ENCODE data around the gene TRAPPC10. TPM values are rescaled to one million over a fixed set of nuclear protein-coding genes. Genes with fewer than 3 reads are reported as not detected.

Gene TRAPPC10
- total and polyA plus RNA-seq, 5 donors = 7.6 to 23.3 (median 19.0) TPM

GRCh38 chr21:43989401-43989800 is 22.7 kb upstream of the TRAPPC10 start:
- 86% methylated on average over 7 of the region's 7 CpGs for WGBS
- peak in 1 of 3 donors; percentile 50 for DNase-seq
- Histone ChIP-seq H3K4me3 (ENCODE audit: low read length) (no peak overlapping the region), H3K27me3 (ENCODE audit: control insufficient read depth, insufficient read depth) (no peaks in the 10 kb centered on the region), H3K4me1 (ENCODE audit: control insufficient read depth, insufficient read depth, low read length) (no peaks in the 10 kb centered on the region), H3K27ac (ENCODE audit: low read length) (no peak overlapping the region), H3K9me3 (ENCODE audit: control insufficient read depth, low read length) (no peaks in the 10 kb centered on the region)
- no peak for ATAC-seq
- intact Hi-C loops (cut with DNase I) = loop anchor here in 1 of 4 donors (10.0 kb wide), 1 partner anchor 55 kb away; no protein-coding TSS in a partner anchor

- ATAC-seq = no peak
- intact Hi-C loops (cut with DNase I) = no loop called here
Observed at GRCh38 chr21:43991447-43991991, 20.6 kb upstream of the TRAPPC10 start.

DNA sequence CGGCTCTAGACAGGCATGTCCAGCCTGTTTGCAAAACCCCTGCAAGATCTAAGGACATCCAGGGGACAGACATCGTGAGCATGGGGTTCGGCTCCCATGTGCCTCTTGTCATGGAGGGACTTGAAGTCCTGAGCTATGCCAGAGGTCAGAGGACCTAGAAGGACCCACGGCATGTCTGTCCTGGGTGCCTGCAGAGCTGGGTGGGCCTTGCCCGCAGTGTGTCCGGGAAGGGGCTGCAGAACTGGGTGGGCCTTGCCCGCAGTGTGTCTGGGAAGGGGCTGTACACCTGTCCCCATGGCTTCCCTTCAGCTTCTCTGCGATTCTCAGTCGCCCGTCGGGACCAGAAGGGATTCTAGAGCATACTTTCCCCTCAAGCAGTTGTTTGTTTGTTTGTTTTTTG is 20.0 kb upstream of the TRAPPC10 start:
- DNase-seq = peak in 1 of 3 donors; percentile 21
- ATAC-seq = no peak
- H3K27ac ChIP-seq (ENCODE audit: low read length) = no peak overlapping the region
- intact Hi-C loops (cut with DNase I) = no loop called here
- no peaks in the 10 kb centered on the region for H3K27me3 ChIP-seq (ENCODE audit: control insufficient read depth, insufficient read depth)
- H3K4me1 ChIP-seq (ENCODE audit: control insufficient read depth, insufficient read depth, low read length) = no peaks in the 10 kb centered on the region
- 91% methylated on average over 11 of the region's 11 CpGs for WGBS
- H3K9me3 ChIP-seq (ENCODE audit: control insufficient read depth, low read length) = no peaks in the 10 kb centered on the region
- no peak overlapping the region for H3K4me3 ChIP-seq (ENCODE audit: low read length)

More at GRCh38 chr21:43991447-43991991, 20.6 kb upstream of the TRAPPC10 start:
- no peaks in the 10 kb centered on the region for H3K9me3 ChIP-seq (ENCODE audit: control insufficient read depth, low read length)
- no peaks in the 10 kb centered on the region for H3K4me1 ChIP-seq (ENCODE audit: control insufficient read depth, insufficient read depth, low read length)
- 83% methylated on average over 33 of the region's 33 CpGs for WGBS
- H3K4me3 ChIP-seq (ENCODE audit: low read length) = no peak overlapping the region
- H3K27me3 ChIP-seq (ENCODE audit: control insufficient read depth, insufficient read depth) = no peaks in the 10 kb centered on the region
- H3K27ac ChIP-seq (ENCODE audit: low read length) = no peak overlapping the region
- DNase-seq = peak in 1 of 3 donors; percentile 46

GRCh38 chr21:43993420-43993934 is 18.6 kb upstream of the TRAPPC10 start:
- intact Hi-C loops (cut with DNase I) = no loop called here
- Histone ChIP-seq H3K4me3 (ENCODE audit: low read length) (no peak overlapping the region), H3K27me3 (ENCODE audit: control insufficient read depth, insufficient read depth) (no peaks in the 10 kb centered on the region), H3K9me3 (ENCODE audit: control insufficient read depth, low read length) (no peaks in the 10 kb centered on the region), H3K4me1 (ENCODE audit: control insufficient read depth, insufficient read depth, low read length) (no peaks in the 10 kb centered on the region), H3K27ac (ENCODE audit: low read length) (no peak overlapping the region)
- ATAC-seq (no peak), DNase-seq (peak in 1 of 3 donors; percentile 25)
- 72% methylated on average over 18 of the region's 18 CpGs for WGBS

- no peak overlapping the region for H3K4me3 ChIP-seq (ENCODE audit: low read length)
- no peaks in the 10 kb centered on the region for H3K4me1 ChIP-seq (ENCODE audit: control insufficient read depth, insufficient read depth, low read length)
- peak in 1 of 3 donors; percentile 41 for DNase-seq
- no peak overlapping the region for H3K27ac ChIP-seq (ENCODE audit: low read length)
- intact Hi-C loops (cut with DNase I) = no loop called here
- H3K9me3 ChIP-seq (ENCODE audit: control insufficient read depth, low read length) = no peaks in the 10 kb centered on the region
- 54% methylated on average over 11 of the region's 11 CpGs for WGBS
- no peak for ATAC-seq
- H3K27me3 ChIP-seq (ENCODE audit: control insufficient read depth, insufficient read depth) = no peaks in the 10 kb centered on the region
Observed at GRCh38 chr21:43994085-43994484, 18.0 kb upstream of the TRAPPC10 start.

DNA sequence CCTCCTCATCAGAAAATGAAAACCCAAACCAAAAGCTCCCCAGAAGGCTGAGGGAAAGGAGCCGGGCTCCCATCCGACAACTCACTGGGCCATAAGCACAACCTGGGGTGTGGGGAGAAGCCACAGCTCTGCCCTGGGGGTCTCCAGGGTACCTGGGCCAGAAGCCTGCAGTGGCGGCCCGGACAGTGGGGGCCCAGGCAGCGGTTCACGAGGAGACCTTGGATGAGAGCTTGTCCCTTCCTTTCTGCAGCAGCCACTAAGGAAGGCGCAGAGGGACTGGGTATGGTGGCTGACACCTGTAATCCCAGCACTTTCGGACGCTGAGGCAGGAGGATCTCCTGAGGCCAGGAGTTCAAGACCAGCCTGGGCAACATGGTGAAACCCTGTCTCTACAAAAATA is 17.5 kb upstream of the TRAPPC10 start:
- no peak for ATAC-seq
- intact Hi-C loops (cut with DNase I) = no loop called here

GRCh38 chr21:43995521-43996105 is 16.5 kb upstream of the TRAPPC10 start:
- WGBS = 91% methylated on average over 18 of the region's 18 CpGs
- Histone ChIP-seq H3K9me3 (ENCODE audit: control insufficient read depth, low read length) (no peaks in the 10 kb centered on the region), H3K4me1 (ENCODE audit: control insufficient read depth, insufficient read depth, low read length) (no peaks in the 10 kb centered on the region), H3K27ac (ENCODE audit: low read length) (no peak overlapping the region), H3K4me3 (ENCODE audit: low read length) (no peak overlapping the region), H3K27me3 (ENCODE audit: control insufficient read depth, insufficient read depth) (no peaks in the 10 kb centered on the region)
- DNase-seq = peak in 1 of 3 donors; percentile 33
- no peak for ATAC-seq
- intact Hi-C loops (cut with DNase I) = no loop called here

More for the DNA sequence above, 17.5 kb upstream of the TRAPPC10 start:
- DNase-seq = peak in 1 of 3 donors; percentile 19
- WGBS = 94% methylated on average over 9 of the region's 9 CpGs
- Histone ChIP-seq H3K4me1 (ENCODE audit: control insufficient read depth, insufficient read depth, low read length) (no peaks in the 10 kb centered on the region), H3K27me3 (ENCODE audit: control insufficient read depth, insufficient read depth) (no peaks in the 10 kb centered on the region), H3K4me3 (ENCODE audit: low read length) (no peak overlapping the region), H3K9me3 (ENCODE audit: control insufficient read depth, low read length) (no peaks in the 10 kb centered on the region), H3K27ac (ENCODE audit: low read length) (no peak overlapping the region)

- intact Hi-C loops (cut with DNase I) = no loop called here
Observed at GRCh38 chr21:43997766-43998742, 14.1 kb upstream of the TRAPPC10 start.

GRCh38 chr21:44000360-44000759 is 11.7 kb upstream of the TRAPPC10 start:
- WGBS = 41% methylated on average over 7 of the region's 7 CpGs
- intact Hi-C loops (cut with DNase I) = no loop called here

More at GRCh38 chr21:43997766-43998742, 14.1 kb upstream of the TRAPPC10 start:
- Histone ChIP-seq H3K27ac (ENCODE audit: low read length) (no peak overlapping the region), H3K9me3 (ENCODE audit: control insufficient read depth, low read length) (no peaks in the 10 kb centered on the region), H3K27me3 (ENCODE audit: control insufficient read depth, insufficient read depth) (no peaks in the 10 kb centered on the region), H3K4me1 (ENCODE audit: control insufficient read depth, insufficient read depth, low read length) (no peaks in the 10 kb centered on the region), H3K4me3 (ENCODE audit: low read length) (no peak overlapping the region)
- 86% methylated on average over 5 of the region's 5 CpGs for whole genome bisulfite sequencing
- DNase-seq (peak in 1 of 3 donors; percentile 14), ATAC-seq (no peak)

GRCh38 chr21:44002511-44002910 is 9.6 kb upstream of the TRAPPC10 start:
- H3K27ac ChIP-seq (ENCODE audit: low read length) = no peak overlapping the region
- H3K4me3 ChIP-seq (ENCODE audit: low read length) = no peak overlapping the region
- peak in 1 of 3 donors; percentile 10 for DNase-seq
- H3K9me3 ChIP-seq (ENCODE audit: control insufficient read depth, low read length) = no peaks in the 10 kb centered on the region
- intact Hi-C loops (cut with DNase I) = no loop called here
- ATAC-seq = no peak
- no peaks in the 10 kb centered on the region for H3K27me3 ChIP-seq (ENCODE audit: control insufficient read depth, insufficient read depth)
- 93% methylated on average over 10 of the region's 10 CpGs for WGBS
- H3K4me1 ChIP-seq (ENCODE audit: control insufficient read depth, insufficient read depth, low read length) = no peaks in the 10 kb centered on the region

More at GRCh38 chr21:44000360-44000759, 11.7 kb upstream of the TRAPPC10 start:
- Histone ChIP-seq H3K4me3 (ENCODE audit: low read length) (no peak overlapping the region), H3K27ac (ENCODE audit: low read length) (no peak overlapping the region), H3K9me3 (ENCODE audit: control insufficient read depth, low read length) (no peaks in the 10 kb centered on the region), H3K4me1 (ENCODE audit: control insufficient read depth, insufficient read depth, low read length) (no peaks in the 10 kb centered on the region), H3K27me3 (ENCODE audit: control insufficient read depth, insufficient read depth) (no peaks in the 10 kb centered on the region)
- DNase-seq (peak in 1 of 3 donors; percentile 50), ATAC-seq (peak; percentile 27 to 41)
